Measurements from ENCODE around the gene DDX1.

Gene DDX1

DNA sequence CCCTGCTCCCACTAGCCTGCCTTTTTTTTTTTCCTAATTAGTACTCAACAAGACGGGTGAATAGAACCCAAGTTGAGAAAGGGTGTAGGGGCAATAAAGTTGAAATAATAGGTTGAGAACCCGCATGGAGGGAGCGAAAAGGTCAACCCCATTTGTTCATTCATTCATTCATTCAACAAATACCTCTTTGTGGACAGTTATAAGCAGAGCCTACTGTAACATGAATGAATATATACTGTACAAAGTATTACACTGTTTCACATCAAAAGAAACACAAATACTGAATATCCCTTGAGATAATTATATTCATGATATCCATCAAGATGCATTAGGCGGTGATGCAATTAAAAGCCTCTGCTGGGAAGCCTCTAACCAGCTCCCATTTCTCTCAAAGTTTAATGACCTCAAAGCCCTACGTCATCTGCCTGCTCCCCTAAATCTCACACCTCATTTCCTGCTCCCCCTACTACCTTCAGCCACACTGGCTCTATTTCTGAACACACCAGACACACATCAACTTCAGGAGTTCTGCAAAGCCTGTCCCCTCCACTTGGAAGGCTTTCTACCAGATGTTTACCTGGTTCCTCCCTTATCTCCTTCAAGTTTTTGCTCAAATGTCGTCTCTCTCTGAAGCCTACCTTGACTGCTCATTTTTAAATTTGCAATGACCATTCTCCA lies 29.2 kb upstream of the DDX1 start:
- DNase-seq = no peak

GRCh38 chr2:15563227-15564100 lies 28.2 kb upstream of the DDX1 start:
- no peak for DNase-seq

DNA sequence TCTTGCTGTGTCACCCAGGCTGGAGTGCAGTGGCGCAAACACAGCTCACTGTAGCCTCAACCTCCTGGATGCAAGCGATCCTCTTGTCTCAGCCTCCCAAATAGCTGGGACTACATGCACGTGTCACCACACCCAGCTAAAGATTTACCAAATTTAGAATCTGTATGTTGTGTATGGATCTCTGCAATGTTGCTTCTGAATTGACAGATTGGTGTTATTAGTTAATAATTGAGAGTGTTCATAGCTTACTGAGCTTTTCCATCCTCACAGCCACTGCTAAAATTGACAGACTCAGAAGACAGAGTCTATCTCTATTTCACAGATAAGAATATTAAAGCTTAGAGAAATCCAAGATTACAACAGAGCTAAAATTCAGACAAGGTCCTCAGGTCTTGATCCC lies 26.3 kb upstream of the DDX1 start:
- no peak for DNase-seq

GRCh38 chr2:15565994-15566671 lies 25.5 kb upstream of the DDX1 start:
- no peak for DNase-seq

DNA sequence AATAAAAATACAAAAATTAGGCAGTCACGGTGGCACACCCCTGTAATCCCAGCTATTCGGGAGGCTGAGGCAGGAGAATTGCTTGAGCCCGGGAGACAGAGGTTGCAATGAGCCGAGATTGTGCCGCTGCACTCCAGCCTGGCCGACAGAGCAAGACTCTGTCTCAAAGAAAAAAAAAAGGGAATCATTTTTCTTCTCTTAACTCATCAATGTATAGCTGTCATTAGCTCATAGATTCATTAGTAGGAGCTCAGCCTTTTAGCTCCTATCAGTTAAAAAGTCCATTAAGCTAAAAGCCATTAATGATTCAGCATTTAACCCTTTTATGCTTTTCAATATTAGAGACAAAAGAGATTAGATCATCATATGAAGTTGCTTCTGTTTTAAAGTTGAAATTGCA lies 24.8 kb upstream of the DDX1 start:
- no peak for DNase-seq

DNA sequence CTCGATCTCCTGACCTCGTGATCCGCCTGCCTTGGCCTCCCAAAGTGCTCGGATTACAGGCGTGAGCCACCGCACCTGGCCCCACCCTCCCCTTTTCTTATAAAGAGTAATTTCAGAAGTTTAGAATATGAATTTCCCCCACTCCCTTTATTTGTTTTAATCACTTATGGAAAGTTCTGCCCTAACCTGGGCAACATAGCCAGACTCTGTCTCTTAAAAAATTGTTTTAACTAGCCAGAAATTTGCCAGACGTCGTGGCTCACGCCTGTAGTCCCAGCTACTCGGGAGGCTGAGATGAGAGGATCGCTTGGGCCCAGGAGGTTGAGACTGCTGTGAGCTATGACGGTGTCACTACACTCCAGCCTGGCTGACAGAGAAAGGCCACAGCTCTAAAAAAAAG lies 22.8 kb upstream of the DDX1 start:
- no peak for DNase-seq

GRCh38 chr2:15570104-15570503 lies 21.6 kb upstream of the DDX1 start:
- no peak for DNase-seq

GRCh38 chr2:15571729-15572128 lies 19.9 kb upstream of the DDX1 start:
- DNase-seq = no peak

DNA sequence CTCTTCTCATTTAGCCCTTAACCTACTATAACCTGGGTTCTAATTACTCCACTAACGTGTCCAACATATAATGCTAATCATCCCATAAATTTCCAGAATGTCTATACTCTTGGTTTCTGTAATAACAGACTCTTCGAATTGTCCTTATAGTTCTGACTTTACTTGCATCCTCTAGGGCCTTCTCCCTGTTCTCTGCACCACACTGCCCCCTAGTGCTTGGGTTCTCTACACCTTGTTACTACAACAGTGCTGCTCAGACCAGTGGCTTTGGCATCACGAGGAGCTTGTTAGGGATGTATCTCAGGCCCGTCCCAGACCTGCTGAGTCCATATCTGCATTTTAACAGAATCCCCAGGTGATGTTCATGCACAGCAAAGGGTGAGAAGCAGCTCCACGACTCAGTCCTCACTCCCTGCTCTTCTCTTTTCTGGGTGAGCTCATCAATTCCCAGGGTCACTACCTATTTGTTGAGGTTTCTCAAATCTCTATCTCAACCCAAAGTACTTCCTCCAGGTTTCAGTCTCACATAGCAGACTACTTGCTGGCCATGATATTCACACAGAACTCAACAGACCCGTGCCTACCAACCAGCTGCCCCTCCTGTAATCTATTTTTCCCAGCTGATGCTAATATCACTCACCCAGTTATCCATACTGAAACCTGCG lies 14.5 kb upstream of the DDX1 start:
- DNase-seq = peak; percentile 76

DNA sequence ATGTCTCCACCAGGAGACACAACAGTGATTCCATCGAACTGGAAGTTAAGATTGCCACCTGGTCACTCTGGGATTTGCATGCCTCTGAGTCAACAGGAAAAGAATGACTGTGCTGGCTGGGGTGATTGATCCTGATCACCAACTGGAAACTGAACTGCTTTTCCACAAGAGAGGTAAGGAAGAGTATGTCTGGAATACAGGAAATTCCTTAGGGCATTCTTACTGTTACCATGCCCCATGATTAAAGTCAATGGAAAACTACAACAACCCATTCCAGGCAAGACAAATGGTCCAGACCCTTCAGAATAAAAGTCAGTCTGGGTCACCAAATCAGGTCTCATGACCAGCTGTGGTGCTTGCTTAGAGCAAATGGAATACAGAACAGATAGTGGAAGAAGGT lies 12.0 kb upstream of the DDX1 start:
- no peak for DNase-seq

GRCh38 chr2:15580451-15580850 lies 11.2 kb upstream of the DDX1 start:
- no peak for DNase-seq

DNA sequence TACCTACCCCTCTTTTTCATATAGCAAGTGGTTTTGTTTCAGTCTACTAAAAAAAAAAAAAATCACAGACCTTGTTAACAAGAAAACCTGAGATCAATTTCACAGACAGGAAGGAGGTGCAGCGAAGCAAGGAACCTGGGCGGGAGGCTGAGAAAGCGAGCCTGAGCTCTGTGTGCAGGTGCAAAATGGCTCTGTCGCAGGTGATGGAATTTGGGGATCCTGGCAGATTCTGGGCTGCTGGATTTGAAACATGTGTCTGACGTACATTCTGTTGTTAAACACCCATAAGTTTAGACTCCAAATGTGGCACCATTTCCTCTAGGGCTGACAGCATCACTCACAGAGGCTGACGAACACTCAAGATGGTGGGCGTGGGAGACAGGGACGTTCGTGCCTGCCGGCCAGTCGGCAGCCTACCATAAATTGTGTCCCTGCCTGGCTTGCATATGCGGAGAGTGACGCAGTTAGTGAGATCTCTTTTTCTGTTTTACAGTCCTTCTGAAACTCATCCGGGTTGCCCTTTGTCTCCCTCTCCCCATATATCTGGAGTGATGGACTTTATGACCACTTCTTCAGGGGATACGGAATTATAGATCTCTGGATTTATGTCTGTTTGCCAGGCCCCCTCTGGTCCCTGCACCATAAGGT lies 8.8 kb upstream of the DDX1 start:
- no peak for DNase-seq

DNA sequence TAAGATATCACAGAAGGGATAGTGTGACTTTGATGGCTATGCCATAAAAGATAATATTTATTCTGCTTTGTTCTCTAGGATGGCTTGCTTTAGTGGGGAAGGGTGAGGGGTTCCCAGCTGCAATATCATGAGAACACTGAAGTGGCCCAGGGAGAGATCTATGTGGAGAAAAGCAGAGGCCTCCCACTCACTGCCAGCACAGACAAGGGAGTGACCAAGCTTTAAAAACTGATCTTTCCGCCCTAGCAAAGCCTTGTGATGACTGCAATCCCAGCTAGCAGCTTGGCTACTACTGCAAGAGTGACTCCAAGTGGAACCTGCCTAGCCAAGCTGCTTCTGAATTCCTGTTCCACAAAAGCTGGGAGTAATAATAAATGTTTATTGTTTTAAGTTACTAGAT lies 7.8 kb upstream of the DDX1 start:
- DNase-seq = no peak

GRCh38 chr2:15584316-15584715 lies 7.4 kb upstream of the DDX1 start:
- DNase-seq = no peak

GRCh38 chr2:15584767-15585469 lies 6.8 kb upstream of the DDX1 start:
- DNase-seq = no peak

DNA sequence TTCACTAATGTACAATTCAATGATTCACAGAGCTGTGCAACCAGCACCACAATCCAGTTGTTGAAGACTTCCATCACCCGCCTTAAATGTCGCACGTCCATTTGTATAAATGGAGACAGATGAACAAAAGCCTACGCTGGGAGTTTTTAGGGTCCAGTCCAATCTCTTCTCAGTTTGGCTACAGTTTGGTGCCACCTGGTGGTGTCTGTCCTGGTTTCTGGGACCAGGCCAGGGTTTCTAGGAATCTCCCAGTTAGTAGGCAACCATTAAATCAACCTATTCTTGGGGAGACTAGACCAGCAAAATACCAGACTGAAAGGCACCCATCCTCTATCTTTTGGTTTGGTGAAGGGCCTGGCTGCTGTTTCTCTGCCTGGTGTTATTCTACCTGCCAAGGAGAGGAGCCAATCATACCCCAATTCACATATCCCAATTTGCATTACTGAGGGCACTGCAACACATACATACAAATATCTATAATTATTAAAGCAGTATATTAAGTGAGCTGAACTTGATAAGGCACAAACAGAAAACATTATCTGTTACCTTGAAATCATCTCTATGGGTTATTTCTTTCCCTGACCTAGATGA lies 3.2 kb upstream of the DDX1 start:
- no peak for DNase-seq

- no peak for DNase-seq
These were observed 336 bp upstream of the DDX1 start for GRCh38 chr2:15591373-15591691.

- no peak for DNase-seq
These were observed 1.6 kb downstream of the DDX1 start for GRCh38 chr2:15593327-15593705.

- no peak for DNase-seq
These were observed 2.9 kb downstream of the DDX1 start for GRCh38 chr2:15594291-15595256.

- DNase-seq = no peak
These were observed 3.8 kb downstream of the DDX1 start for GRCh38 chr2:15595342-15595905.
